ENCODE data around the gene BHLHE40.

- TF ChIP-seq MAX (IDR thresholded peaks at IDR 0.05): no peak
- TF ChIP-seq NFIC (IDR thresholded peaks at IDR 0.05): no peak
- TF ChIP-seq TAF1 (IDR thresholded peaks at IDR 0.05; ENCODE audit: low read depth): no peak
- no peak for TF ChIP-seq EP300 (IDR thresholded peaks at IDR 0.05; ENCODE audit: borderline replicate concordance)
- no peak for TF ChIP-seq EGR1 (IDR thresholded peaks at IDR 0.05)
- no peak for TF ChIP-seq TCF12 (IDR thresholded peaks at IDR 0.05; ENCODE audit: low read depth)
- TF ChIP-seq CREB1 (IDR thresholded peaks at IDR 0.05; ENCODE audit: low read depth): no peak
- TF ChIP-seq FOXM1 (IDR thresholded peaks at IDR 0.05; ENCODE audit: borderline replicate concordance, low read depth): no peak
- no peak for TF ChIP-seq YY1 (IDR thresholded peaks at IDR 0.05; ENCODE audit: low read depth)
- TF ChIP-seq CEBPB (IDR thresholded peaks at IDR 0.05): no peak
Measured at GRCh38 chr3:5020242-5020722, 41.0 kb downstream of the BHLHE40 start.

All from Ishikawa (cell line).